GM21367 (cell line): ENCODE data around the gene DAZAP1.

ENCODE experiments used
- ATAC-seq: cut with Tn5 transposase; IDR thresholded peaks from one replicate; pipeline ENCODE4 v1.9.1; 2021; ENCODE audit not compliant: unreplicated experiment

The DAZAP1 gene

GRCh38 chr19:1393841-1394240, 13.5 kb upstream of the DAZAP1 start:
- no peak for ATAC-seq

- ATAC-seq, result no peak
These were observed 12.9 kb upstream of the DAZAP1 start for GRCh38 chr19:1394252-1395193.

- no peak for ATAC-seq
These were observed 12.0 kb upstream of the DAZAP1 start for GRCh38 chr19:1395194-1396018.

- no peak for ATAC-seq
These were observed 11.2 kb upstream of the DAZAP1 start for GRCh38 chr19:1396019-1396767.

GRCh38 chr19:1396768-1397679, 10.4 kb upstream of the DAZAP1 start:
- ATAC-seq, result no peak

GRCh38 chr19:1397838-1398237, 9.5 kb upstream of the DAZAP1 start:
- no peak for ATAC-seq

- no peak for ATAC-seq
These were observed 8.3 kb upstream of the DAZAP1 start for GRCh38 chr19:1399079-1399478.

GRCh38 chr19:1399745-1400144, 7.6 kb upstream of the DAZAP1 start:
- no peak for ATAC-seq

- ATAC-seq, result no peak
These were observed 6.9 kb upstream of the DAZAP1 start for GRCh38 chr19:1400281-1401137.

- no peak for ATAC-seq
These were observed 6.1 kb upstream of the DAZAP1 start, which contains the start of gene GAMT for GRCh38 chr19:1401138-1401888. GAMT (minus strand) TSS chr19:1401542; CDS start chr19:1401476, 66 bp downstream.

GRCh38 chr19:1401889-1402217, 5.5 kb upstream of the DAZAP1 start:
- ATAC-seq, result no peak

- no peak for ATAC-seq
These were observed 4.8 kb upstream of the DAZAP1 start for GRCh38 chr19:1402411-1403070.

GRCh38 chr19:1406774-1407527, 435 bp upstream of the DAZAP1 start:
- ATAC-seq, result peak; percentile 61

GRCh38 chr19:1408300-1409203, 1.2 kb downstream of the DAZAP1 start:
- ATAC-seq, result no peak

- no peak for ATAC-seq
These were observed 2.0 kb downstream of the DAZAP1 start for GRCh38 chr19:1409204-1410005.
